HG02870 (cell line): ENCODE measurements around the gene PCF11.
"Not testable (repeated sequence)": the region's sequence is repeated elsewhere in the genome, so short reads cannot be mapped to it uniquely, and the experiment has no call there.

Experiments
- ATAC-seq: cut with Tn5 transposase; IDR thresholded peaks from one replicate; pipeline ENCODE4 v1.9.1; 2021; ENCODE audit warnings: mild to moderate bottlenecking, moderate library complexity; ENCODE audit not compliant: unreplicated experiment

PCF11 gene, protein sequence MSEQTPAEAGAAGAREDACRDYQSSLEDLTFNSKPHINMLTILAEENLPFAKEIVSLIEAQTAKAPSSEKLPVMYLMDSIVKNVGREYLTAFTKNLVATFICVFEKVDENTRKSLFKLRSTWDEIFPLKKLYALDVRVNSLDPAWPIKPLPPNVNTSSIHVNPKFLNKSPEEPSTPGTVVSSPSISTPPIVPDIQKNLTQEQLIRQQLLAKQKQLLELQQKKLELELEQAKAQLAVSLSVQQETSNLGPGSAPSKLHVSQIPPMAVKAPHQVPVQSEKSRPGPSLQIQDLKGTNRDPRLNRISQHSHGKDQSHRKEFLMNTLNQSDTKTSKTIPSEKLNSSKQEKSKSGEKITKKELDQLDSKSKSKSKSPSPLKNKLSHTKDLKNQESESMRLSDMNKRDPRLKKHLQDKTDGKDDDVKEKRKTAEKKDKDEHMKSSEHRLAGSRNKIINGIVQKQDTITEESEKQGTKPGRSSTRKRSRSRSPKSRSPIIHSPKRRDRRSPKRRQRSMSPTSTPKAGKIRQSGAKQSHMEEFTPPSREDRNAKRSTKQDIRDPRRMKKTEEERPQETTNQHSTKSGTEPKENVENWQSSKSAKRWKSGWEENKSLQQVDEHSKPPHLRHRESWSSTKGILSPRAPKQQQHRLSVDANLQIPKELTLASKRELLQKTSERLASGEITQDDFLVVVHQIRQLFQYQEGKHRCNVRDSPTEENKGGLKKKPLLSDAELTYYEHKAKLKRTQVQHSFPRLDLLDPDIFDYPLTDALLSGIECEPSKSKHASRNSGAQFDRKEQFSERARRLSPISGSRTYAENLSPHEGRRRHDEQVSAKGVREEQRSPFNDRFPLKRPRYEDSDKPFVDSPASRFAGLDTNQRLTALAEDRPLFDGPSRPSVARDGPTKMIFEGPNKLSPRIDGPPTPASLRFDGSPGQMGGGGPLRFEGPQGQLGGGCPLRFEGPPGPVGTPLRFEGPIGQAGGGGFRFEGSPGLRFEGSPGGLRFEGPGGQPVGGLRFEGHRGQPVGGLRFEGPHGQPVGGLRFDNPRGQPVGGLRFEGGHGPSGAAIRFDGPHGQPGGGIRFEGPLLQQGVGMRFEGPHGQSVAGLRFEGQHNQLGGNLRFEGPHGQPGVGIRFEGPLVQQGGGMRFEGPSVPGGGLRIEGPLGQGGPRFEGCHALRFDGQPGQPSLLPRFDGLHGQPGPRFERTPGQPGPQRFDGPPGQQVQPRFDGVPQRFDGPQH (N-terminal part only)

DNA sequence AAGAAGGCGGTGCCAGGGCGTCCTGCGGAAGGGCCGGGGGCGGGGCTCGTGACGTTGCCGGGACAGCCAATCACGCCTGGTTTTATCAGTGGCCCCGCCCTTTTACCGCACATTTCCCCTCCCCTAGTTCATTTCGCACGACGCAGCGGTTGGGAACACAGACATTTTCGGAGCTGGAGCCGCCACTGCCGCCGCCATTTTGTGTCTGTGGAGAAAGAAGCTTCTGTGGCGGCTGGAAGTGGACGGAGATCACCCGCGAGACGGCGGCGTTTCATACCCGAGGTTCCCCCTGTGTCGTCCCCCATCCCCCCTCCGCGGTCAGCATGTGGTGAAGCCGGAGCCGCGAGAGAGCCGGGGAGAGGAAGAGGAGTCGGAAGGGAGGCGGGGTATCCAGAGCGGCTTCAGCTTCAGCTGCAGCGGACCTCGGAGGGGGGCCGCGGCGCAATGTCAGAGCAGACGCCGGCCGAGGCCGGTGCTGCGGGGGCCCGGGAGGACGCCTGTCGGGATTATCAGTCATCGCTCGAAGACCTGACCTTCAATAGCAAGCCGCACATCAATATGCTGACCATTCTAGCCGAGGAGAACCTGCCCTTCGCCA lies at the start of gene PCF11:
Gene PCF11, plus strand, starts transcription at position 136 of the 598 bp plus-strand sequence. Its CDS starts 309 bp downstream, at position 445.
- peak; percentile 4 for ATAC-seq

DNA sequence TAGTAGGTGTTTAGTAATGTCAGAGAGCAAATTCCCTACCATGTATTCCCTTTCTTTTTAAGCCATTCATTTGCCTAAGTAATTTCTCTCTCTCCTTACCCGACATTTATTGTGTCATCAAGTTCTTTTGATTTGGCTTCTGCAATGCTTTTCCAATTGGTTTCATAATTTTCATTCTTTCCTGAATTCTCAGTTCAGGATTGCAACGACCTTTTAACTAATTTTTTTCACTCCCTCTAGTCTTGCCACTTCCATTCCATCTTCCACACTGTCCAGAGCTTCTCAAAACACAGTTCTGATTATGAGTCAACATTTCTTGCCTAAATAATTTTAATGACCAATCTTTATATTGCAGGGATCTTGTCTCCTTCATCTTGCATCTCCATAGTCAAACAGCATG lies 44.0 kb upstream of the PCF11 start:
- no peak for ATAC-seq

DNA sequence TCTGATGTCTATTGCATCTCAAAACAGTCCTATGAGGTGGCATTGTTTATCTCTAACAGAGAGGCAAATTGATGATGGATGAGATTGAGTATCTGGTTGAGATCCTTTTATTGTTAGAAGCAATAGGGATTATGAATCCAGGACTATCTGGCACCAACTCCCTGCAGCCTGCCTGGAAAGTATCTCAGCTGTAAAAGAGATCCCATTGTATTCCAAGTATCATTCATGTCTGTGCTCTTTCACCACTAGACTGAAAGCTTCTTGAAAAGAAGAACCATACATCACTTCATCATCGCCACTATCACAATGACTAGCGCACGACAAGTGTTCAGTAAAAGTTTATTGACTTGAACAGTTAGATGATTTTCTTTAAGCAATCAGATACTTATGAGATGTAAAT lies 41.9 kb upstream of the PCF11 start:
- ATAC-seq = no peak

DNA sequence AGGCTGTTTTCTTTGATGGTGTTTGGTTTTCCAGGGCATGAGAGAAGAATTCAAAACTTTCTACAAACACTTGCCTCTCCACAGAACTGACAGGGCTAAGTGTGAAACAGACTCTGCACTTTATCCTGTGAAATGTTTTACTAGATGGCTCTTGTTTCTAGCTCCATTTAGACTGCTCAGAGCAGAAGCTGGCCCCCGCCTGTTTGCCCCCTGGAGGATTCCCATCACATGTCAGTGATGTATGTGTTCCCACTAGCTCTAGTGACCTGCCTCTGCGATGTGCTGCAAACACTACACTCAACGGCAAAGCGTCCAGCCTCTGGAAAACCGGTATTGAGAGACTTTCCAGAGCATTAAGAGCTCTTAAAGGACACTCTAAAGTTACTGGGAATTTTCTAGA lies 41.4 kb upstream of the PCF11 start:
- ATAC-seq = no peak

DNA sequence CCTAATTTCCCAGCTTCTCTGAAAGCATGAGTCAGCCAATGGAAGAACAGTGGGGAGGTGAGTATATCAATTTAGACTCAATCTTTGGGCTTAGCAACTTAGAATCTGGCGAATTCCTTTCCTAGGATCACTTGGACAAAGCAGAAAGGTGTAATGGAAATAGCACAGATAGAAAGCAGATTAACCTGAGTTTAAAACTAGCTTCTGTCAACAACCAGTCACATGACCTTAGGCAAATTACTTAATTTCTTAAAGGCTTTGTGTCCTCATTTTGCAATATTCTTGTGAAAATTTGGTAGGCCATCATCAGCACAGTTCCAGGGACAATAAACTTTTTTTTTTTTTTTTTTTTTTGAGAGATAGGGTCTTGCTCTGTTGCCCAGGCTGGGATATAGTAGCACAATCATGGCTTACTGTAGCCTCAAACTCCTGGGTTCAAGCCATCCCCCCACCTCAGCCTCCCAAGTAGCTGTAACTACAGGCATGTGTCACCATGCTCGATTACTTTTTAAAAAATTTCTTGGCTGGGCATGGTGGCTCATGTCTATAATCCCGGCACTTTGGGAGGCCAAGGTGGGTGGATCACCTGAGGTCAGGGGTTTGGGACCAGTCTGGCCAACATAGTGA lies 40.8 kb upstream of the PCF11 start:
- no peak for ATAC-seq

DNA sequence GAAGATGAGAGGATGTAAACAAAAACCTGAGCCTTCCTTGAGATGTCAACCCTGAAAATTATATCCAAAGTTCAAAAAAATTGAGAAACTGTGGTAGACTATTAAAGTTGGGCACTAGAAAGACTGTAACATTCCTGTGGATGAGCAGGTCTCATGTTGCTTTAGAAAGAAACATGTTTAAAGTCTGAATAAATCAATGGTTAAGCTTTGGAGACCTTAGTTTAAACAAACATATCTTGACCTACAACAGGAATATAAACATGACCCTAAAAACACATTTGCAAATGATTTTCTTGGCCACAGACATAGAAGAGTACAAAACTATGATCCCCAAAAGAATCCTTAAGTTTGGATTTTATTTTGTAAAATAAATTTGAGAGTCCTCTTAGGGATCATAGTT lies 38.1 kb upstream of the PCF11 start:
- ATAC-seq = no peak

DNA sequence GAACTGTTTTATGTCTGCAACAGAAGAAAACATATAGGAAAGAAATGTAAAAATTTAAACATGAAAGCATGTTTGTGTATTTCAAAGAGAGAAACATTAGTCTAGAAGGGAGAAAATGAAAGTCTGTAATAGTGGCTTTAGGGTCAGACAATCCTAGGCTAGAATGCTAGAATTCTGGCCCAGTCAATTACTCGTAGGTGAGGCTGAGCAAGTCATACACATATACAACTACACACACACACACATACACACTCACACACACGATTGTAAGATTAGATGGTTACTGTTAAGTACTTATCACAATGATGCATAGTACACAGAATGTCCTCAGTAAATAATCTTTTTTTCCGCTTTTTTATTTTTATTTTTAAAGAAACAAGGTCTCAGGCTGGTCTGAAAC lies 37.7 kb upstream of the PCF11 start:
- no peak for ATAC-seq

DNA sequence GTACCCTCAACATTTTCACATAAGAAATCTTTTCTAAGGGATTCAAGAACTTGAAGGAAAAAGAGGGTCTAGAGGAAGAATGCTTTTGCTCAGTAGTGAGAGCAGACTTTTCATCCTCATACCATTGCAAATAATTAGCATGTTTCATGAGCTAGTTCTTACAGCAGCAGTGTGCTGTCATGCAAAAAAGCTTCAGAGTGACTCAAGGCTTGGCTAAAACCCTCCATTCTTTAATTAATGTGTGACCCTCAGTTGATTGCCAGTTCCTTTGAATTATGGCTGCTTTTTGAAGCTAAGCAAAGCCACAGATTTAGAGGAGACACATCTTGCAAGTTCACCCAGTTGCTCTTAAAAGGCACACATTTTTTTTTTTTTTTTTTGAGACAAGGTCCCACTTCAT lies 36.6 kb upstream of the PCF11 start:
- no peak for ATAC-seq

DNA sequence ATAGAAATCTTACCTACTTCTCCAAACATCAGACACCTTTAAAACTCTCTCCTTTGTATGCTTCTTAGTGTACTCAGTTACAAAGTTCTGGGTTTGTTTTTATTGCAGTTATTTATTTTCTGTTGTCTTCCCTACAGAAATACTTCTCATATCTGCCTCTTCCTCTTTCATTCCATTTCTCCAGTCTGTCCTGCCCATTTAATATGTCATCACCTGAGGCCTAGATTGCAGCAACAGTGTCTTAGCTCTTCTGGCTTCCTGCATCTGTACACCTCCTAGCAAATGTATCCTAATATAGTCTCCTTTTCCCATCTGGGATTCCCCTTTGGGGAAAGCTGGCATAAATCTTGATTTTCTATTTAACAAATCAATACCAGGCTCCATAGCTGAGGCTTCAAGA lies 34.9 kb upstream of the PCF11 start:
- no peak for ATAC-seq

DNA sequence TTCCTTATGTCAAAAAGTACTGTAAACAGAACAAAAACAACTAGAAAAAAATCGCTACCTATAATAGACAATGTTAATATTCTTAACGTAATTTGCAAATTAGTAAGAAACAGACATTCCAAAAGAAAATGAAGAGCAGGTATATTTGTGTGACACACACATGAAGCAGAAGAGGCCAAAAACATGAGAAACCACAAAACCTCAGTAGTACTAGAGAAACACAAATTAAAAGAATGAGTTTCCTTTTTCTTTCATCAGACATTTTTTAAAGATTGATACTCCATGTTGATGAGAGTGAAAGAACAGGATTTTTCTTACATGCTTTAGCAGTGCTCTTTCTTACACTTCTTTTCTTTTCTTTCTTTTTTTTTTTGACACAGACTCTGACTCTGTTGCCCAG lies 34.2 kb upstream of the PCF11 start:
- no peak for ATAC-seq

DNA sequence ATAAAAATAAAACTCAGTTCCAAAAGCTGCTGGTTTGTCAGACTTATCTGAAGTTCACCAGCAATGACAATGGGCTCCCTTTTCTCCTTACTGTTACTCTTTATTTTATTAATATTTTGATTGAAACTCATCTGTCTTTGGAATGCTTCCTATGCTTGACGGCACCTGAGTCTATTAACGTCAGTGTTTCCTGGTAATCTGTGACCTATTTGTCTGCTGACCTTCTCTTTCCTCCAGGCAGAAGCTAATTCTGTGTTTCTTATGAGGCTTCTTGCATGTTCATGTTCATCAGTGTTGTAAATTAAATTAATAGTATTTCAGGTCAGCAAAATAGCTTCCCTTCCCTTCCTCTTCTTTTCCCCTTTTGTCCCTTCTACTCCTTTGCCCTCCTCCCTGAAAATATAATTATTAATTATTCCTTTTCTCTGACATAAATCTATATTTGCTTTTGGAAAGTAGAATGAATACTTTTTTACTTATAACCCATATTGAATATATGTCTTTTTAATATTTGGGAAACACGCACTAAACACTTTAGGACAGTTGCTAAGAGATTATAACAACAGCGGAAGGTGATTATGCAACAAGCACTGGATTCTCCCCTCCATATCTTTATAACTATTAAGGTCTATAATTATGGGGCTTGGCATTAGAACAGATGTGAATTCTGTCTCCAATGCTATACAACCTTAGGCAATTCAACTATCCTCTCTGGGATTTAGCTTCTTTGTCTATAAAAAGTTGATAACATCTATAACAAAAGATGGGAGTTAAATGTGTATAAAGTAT lies 32.1 kb upstream of the PCF11 start:
- no peak for ATAC-seq

DNA sequence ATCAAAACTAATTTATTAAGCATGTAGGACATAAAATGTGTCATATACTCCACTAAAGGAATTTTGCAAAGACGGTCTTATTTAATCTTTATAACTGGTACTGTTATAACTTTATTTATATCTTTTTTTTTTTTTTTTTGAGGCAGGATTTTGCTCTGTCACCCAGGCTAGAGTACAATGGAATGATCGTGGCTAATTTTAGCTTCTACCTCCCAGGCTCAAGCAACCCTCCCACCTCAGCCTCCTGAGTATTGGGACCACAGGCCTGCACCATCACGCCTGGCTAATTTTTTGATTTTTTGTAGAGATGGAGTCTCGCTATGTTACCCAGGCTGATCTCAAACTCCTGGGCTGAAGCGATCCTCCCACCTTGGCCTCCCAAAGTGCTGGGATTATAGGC lies 31.4 kb upstream of the PCF11 start:
- no peak for ATAC-seq

DNA sequence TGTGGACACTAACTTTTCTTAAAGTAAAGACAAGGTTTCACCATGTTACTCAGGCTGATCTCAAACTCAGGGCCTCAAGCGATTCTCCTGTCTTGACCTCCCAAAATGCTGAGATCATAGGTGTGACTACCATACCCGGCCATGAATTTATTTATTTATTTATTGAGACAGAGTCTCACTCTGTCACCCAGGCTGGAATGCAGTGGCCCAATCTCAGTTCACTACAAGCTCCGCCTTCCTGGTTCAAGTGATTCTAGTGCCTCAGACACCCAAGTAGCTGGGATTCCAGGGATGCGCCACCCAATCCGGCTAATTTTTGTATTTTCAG lies 29.7 kb upstream of the PCF11 start:
- peak; percentile 21 for ATAC-seq

DNA sequence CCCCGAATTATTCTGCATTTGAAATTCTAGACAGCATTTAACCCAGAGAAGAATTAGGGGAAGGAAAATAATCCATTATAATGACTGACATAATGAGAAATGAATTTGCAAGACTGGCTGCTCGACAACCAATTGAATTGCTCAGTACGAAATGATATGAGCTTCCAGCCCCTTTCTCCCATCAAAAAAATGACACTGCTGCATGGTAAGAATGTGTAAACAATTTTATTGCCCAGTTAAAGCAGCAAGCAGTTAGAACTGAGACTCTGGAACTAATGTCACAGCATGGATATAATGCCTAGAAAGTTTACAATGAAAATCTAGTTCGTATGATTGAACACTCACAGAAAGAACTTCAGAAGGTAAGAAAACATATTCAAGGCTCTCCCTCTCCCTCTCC lies 24.7 kb upstream of the PCF11 start:
- no peak for ATAC-seq

DNA sequence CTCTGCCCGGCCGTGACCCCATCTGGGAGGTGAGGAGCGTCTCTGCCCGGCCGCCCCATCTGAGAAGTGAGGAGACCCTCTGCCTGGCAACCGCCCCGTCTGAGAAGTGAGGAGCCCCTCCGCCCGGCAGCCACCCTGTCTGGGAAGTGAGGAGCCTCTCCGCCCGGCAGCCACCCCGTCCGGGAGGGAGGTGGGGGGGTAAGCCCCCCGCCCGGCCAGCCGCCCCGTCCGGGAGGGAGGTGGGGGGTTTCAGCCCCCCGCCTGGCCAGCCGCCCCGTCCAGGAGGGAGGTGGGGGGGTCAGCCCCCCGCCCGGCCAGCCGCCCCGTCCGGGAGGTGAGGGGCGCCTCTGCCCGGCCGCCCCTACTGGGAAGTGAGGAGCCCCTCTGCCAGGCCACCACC lies 23.7 kb upstream of the PCF11 start:
- not testable (repeated sequence) for ATAC-seq

DNA sequence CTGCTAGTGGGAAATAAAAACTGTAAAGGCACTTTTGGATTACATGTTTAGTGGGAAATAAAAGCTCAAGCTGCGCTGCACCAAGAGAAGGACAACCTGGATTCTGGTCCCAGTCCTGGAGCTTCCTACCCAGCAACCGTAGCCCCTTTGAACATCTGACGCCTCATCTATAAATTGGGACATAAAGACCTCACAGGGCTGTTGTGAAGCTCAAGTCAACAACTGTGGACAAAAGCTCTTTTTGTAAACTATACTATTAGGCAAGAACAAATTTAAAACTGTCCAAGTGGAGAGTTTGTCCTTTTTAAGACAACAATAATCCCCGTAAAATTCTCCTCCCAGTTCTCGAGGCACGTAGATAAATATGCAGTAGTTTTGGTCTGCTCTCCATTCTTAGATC lies 17.6 kb upstream of the PCF11 start:
- no peak for ATAC-seq

DNA sequence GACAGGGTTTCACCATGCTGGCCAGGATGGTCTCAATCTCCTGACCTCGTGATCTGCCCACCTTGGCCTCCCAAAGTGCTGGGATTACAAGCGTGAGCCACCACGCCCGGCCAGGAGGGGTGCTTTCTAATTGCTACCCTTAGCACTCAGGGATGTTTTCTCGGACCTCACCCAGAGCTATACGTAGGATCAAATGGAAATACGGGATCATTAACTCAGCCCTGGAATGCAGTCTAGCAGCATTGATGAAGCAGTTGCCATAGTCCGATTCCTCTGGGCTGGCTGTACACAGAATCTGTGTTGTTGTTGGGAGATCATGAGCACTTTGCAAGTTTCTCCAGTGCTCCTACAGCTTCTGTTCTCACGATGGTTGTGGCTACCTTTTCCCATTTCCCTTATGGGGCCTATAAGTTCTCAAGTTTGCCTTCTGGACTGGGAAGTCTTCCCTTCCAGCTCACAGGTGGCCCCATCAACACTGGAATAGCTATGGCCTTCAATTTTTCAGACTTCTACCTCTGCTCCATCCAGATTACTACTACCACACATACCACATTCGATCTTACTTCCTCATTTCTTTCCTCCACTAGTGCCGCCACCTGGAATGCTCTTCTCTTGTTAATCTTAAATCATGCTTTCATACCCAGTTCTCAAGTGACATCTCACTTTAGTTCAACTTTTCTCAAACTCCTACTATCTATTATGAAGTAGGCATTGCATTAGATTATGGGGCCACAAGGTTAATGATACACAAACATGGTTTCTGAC lies 16.1 kb upstream of the PCF11 start:
- peak; percentile 96 for ATAC-seq

DNA sequence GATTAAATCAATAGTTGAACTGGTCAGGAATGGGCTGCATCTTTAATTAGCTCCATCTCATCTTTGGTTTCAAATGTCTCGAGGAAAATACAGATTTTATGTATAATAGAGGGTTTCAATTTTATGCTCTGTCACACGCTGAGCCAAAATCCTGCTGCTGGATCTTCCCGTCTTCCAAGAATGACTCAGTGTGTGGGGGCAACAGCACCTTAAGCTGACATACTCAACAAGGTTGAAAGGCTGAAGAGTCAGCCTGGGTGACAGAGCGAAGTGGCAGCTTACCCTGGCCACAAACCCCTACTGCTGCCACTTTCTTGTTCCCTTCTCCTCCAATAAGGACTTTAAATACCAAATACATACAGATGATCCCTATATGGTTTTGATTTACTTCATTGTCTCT lies 9.0 kb upstream of the PCF11 start:
- ATAC-seq = no peak

DNA sequence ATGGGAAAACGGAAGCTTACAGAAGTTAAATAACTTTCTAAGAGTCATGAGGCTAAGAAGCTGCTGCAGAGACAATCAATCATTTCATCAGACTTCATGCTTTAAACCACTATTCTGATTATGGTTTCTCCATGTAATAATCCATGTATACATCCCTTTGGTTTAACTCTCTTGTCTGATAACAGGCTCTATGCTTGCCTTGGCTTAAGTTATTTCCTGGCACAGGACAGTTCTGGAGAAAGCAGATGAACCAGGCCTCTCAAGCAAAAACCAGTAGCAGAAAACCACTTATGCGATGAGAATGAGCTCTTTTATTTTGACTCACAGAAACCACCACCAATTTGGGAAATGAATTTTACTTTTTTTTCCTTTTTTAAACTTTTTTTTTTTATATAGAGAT lies 6.5 kb upstream of the PCF11 start:
- no peak for ATAC-seq
